SHP77 (cell line): ENCODE data around the gene MOB3A.
"Not testable (repeated sequence)": the region's sequence is repeated elsewhere in the genome, so short reads cannot be mapped to it uniquely, and the experiment has no call there.

Experiments
- DNase-seq, 2 experiments: peaks; one replicate each; lab custom pipeline; 2025; lab: John Stamatoyannopoulos, UW

Gene MOB3A

DNA sequence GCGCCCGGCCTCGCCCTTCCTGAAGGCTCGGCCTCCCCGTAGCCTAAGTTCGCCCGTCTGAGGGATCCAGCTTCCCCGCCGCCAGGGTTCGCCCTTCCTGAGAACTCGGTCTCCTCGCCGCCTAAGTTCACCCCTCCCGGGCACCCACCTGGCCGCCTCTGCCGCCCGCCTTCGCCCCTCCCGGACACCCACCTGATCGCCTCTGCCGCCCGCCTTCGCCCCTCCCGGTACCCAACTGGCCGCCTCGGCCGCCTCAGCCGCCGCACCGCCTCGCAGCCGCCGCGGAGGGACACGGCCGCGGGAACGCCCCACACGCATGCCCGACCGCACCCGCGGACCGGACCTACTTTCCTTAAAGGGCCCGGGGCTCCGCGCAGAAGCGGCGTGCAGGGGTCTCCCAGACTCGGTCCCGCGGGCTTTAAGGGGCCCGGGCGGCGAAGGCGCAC, at the start of gene MOB3A:
Gene MOB3A (minus strand): TSS at position 293 of the 446 bp plus-strand sequence. CDS start 17,766 bp downstream, outside the sequence.
- DNase-seq = peak; percentile 69 to 88

DNA sequence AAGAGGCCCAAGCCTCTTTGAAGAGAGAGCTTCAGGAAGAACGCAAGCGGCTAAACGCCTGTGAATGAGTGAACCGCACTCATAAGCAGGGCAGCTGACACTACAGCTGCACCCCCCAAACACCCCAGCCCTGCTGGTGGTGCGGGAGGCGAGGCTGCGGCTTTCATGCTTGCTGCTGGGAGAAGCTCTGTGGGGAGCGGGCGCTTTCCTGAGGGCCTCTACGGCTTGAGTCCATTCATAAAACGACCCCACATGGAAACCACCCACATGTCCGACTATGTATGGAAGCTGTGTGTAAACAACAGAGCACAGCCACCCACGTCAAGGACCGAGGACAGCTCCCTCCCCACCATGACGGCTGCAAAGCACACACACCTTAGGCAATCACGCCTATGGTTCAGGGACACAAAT, 49.7 kb upstream of the MOB3A start:
- DNase-seq = no peak

DNA sequence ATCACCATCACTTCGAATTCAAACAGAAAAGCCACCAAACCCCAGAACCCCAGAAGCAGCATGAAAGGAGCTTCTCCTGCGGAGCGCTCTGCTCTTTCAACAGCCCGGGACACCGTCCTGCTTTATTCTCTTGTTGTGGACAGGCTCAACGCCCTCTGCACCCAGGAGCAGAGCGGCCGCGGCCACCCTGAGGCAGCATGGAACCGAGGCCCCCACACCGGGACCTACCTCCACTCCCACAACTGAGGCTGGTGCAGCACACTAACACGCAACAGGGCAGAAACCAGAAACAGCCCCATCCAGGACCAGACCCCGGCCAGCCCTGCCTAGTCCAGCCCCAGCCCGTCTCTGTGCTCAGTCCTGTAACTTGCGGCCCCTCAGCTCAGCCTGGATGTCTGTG, 48.1 kb upstream of the MOB3A start:
- DNase-seq = no peak

DNA sequence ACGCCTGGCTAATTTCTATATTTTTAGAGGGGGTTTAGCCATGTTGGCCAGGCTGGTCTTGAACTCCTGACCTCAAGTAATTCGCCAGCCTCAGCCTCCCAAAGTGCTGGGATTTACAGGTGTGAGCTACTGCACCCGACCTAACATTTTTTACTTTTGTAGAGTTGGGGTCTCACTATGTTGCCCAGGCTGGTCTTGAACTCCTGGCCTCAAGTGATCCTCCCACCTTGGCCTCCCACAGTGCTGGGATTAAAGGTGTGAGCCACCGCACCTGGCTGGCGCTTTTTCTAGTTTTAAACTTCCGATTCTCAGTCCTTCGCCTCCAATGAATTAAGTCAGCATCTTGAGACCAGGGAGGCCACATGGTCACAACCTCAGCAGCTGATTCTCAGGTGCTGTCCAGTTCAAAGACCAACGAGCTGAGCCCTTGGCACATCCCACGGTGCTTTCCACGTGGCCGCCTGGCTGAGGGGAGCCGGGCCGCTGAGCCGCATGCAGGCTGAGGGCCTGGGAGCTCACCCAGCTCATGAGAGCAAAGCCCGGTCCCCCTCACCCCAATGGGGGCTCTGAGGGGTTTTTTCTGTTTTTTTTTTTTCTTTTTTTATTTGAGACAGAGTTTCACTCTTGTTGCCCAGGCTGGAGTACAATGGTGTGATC, 46.2 kb upstream of the MOB3A start:
- no peak for DNase-seq

DNA sequence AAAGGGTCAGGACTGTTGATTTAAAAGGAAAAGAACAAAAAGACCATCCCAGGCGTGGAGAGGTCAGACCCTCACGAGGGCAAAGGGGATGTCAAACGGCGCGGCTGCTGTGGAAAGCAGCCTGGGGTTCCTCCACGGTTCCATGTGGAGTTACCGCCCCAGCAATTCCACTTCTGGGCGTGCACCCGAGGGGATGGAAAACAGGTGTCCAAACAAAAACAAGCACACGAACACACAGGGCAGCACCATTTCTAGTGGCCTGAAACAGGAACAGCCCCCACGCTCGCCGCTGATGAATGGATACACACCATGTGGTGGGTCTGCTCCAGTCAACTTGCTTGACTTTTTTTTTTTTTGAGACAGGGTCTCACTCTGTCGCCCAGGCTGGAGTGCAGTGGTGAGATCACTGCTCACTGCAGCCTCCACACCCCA, 44.0 kb upstream of the MOB3A start:
- no peak for DNase-seq

DNA sequence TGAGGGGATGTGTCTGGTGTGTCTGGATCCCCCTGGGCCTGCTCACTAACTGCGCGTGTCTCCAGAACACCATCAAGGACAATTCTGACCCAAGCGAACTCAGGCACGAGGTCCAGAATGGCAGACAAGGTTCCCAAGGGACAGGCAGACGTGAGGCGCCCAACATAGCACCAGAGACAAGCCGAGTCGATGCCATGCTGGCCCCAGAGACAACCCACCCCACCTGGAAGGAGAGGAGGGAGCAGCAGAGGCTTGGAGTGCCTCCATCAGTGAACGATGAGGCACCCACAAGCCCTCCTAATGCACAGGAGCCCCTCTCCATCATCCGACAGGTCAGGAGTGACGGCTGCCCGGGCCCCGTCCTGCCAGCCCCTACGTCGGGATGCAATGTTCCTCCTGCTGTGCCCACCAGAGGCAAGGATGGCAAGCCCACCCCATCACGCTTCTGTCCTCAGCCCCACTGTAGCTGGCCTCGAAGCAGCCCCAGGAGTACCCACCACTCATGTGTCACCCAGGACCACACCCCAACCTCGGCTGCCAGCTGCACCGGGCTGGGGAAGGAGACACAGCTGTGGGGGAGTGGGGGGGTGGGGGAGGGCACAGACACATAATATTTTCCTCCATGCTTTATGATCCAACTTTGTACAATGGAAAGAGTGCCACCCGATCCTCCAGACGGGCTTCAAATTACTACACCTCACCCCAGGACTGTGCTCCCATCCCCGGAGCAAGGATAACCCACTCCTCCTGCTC, 43.4 kb upstream of the MOB3A start:
- no peak for DNase-seq

DNA sequence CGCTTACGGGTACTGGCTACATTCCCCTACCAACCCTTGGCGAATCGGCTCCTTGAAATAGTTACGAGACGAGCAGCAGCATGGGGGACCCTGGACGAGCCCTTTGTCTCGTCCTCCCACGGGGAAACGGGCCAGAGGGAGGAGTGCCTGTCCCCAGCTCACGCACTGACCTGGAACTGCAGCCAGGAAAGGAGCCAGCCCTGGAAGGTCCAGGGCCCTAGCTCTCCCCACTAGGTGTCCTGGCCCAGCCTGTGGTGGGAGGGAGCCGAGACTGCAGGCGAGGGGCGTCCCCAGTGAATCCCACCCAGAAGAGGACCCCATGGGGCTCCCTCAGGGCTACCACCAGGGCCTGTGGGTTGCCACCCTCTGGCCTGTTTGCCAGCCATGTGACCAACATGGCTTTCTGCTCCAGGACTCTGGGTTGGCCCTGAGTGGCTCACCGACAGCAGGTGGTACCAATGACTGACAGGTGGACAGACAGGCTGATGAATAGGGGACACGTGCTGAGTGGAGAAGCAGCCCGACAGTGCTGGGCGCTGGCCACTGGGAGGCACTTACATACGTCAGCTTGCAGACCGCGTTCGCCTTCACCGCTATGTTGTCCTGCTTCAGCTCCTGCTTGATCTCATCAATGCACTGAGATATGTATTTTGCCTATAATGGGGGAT, 42.1 kb upstream of the MOB3A start:
- no peak for DNase-seq

DNA sequence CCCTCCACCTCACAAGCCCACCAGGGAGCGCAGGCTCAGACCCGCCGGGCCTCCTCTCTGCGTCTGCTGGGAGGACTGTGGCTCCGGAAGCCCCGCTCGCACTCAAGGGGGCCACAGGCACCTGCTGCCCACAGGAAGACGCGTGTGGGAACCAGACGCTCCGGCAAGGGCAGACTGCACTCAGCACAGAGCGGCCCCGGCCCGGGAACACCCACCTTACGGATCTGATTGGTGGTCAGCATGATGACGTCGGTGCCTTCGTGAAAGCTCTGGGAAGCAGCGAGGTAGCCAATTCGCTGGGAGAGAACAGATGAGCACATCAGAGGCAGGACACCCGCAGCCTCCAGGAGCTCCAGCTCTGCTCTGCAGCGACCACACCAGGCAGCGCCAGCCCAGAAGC, 40.7 kb upstream of the MOB3A start:
- DNase-seq = peak in 1 of 2 experiments; percentile 40

DNA sequence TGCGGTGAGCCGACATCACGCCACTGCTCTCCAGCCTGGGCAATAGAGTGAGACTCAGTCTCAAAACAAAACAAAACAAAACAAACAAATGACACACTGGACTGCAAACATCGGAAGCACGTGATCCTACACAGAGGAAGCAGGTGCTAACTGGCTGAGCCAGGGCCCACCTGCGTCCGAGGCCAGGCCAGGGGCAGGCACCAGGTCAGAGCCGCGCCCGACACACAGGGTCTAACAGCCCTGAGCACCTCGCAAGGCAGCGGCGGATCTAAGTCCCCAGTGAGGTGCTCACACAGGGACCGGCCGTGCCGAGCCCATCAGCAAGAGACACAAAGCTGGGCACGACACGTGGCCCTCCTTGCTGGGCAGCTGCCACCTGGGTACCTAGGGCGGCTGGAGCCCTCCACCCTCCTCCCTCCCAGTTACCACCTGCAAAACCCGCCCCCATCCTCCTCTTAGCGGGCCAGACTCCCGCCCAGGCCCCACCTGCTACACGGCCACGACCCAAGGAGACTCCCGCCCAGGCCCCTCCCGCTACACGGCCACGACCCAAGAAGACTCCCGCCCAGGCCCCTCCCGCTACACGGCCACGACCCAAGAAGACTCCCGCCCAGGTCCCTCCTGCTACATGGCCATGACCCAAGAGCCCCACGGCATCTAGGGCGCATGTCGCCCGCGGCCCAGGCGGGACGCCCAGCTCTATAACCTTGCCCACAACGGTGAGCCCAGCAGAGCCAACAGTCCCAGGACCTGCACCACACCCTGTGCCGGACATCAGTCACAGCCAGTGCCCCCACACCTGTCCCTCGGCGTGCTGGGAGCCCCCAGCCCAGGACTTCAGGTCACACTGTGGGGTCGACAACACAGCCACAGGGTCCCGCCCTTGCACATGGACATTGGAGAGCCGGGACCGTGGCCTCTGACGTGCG, 39.6 kb upstream of the MOB3A start:
- DNase-seq = peak; percentile 76 to 87

DNA sequence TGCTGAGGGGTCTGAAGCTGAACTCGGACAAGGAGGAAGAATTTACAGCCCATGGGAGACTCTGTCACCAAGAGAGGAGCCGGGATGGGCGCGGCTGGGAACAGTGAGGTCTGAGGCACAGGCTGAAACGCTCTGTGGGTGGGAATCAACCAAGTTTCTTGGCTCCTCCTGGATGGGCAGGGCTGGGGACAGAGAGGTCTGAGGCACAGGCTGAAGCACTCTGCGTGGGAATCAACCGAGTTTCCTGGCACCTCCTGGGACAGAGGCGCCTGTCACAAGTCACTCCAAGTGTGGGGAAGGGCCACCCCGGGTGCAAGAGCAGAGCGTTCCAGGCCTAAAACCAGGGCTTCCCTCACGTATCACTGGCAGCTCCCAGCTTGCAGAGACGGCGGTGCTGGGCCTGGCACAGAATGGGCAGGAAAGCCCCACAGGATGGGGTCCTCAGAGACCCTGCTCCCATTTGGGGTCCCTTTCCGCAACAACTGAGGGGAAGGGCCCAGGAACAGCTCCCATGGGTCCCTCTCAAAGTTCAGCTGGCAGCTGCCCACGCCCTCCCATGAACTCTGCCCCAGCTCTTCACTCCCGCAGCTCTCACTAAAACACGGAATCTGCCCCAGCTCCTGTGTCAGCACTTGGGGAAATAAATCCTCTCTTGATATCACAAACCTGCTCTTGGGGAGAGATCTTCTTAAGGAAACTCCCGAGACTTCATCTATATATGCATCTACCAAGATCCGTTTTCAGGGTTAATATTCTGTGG, 36.8 kb upstream of the MOB3A start:
- no peak for DNase-seq

DNA sequence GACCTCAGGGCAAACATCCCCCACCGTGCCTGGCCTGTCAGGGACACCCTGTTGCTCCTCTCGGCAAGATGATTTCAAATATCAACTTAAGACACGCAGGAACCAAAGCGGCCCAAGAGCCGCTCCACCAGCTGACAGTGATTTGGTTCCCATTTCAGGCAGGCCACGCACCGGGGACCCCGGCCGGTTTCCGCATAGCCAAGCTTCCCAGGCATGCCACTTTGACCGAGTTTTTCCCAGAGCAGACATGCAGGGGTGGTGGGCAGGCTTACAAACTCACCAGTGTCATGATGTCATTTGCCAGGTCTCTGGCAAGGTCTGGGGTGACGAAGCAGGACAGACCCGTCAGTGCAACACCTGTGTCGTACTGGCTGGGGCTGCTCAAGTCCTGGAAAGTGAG, 36.1 kb upstream of the MOB3A start:
- DNase-seq = no peak

DNA sequence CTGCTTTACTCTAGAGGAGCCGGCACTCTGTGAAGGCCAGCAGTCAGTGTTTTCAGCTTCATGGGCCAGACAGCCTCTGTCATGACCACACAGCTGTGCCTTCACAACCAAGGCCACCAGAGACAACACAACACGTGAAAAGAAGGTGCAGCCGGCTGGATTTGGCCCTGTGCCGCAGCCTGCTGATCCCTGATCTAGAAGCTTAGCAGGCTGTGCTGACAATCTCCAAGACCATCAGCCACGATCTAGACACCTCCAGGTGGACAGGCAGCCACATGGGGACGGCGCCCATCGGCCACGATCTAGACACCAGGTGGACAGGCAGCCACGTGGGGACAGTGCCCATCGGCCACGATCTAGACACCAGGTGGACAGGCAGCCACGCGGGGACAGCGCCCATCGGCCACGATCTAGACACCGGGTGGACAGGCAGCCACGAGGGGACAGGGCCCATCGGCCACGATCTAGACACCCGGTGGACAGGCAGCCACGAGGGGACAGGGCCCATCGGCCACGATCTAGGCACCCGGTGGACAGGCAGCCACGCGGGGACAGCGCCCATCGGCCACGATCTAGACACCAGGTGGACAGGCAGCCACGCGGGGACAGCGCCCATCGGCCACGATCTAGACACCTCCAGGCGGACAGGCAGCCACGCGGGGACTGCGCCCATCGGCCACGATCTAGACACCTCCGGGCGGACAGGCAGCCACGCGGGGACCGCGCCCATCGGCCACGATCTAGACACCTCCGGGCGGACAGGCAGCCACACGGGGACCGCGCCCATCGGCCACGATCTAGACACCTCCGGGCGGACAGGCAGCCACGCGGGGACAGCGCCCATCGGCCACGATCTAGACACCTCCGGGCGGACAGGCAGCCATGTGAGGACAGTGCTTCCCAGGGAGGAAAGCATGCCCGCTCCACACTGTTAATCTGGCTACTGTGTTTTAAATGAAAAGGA, 35.2 kb upstream of the MOB3A start:
- DNase-seq = not testable (repeated sequence)

DNA sequence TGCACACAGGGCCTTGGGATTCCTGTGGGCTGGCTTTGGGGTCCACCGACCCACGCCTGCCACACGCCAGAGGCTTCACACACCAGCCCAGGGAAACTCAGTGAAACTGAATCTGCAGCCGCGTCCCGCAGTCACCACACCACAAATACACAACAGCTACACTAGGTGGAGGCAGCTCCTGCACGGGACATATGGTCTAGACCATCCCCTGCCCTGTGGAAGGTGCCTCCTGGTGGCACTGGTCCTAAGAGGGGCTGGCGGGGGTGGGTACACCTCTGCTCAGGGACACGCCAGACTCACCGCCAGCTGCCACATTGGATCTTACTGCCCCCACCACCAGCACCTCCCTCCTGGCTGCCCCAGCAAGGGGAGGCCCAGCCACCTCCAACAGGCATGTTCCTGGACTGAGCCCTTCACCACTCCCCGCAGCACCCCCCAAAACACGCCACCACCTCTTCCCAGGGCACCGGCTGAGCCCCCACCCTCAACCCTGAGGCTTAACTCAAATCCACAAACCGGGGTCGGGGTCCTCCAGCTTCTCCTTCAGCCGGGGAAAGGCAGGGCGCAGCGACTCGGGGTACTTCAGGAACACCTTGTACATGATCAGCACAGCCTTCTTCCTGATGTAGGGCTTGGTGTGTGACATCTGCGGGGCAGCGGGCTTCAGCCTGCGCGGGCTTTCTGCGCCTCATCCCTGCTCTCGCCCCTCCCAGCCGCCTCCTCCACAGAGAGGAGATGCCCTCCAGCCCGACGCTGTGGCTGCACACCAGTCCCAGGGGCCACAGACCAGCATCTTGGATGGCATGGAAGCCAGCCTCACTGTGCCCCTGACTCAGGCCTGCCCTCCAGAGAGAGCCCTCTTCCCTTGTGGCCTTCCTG, 34.0 kb upstream of the MOB3A start:
- no peak for DNase-seq

DNA sequence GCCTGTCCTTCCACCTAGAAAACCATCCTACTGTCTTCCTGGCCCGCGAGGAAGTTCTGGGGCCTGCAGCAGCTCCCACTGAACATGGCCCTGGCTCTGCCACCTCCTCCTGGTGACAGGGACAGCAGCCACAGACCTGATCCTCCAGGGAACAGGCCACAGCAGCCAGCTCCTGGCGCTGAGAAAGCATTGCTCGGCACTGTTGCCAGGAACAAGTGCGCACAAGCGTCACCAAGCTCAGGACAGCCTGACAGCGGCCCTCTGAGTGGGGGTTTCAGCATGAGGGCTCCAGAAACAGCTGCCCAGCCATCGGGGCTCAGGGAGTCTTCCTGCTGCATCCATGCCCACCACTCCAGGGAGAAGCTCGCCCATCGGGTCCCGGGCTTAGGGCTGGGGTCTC, 33.4 kb upstream of the MOB3A start:
- DNase-seq = no peak

DNA sequence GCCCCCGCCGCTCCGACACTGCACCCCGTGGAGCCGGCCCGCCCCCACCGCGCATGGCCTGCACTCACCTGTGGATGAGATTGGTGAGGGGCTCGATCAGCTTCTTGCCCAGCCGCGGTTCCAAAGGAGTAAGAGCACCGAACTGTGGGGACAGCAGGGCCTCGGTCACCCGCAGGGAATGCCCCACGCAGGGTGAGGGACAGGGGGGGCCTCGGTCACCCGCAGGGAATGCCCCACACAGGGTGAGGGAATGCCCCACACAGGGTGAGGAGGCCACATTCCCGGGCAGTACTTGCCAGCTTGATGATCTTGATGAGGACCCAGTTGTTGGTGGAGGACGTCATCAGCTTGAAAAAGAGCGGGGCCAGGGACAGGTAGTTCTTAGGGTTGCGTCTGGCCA, 32.9 kb upstream of the MOB3A start:
- no peak for DNase-seq

DNA sequence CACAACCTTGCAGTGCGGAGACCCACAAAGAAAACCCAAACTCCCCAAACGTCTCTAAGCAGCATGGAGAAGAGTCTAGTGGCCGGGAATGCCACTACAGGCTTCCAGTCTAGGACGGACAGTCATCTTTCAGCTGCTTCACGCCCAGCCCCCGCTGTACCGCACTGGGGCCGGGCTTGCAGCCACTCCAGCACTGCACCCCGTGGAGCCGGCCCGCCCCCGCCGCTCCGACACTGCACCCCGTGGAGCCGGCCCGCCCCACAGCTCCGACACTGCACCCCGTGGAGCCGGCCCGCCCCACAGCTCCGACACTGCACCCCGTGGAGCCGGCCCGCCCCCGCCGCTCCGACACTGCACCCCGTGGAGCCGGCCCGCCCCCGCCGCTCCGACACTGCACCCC, 32.1 kb upstream of the MOB3A start:
- not testable (repeated sequence) for DNase-seq

DNA sequence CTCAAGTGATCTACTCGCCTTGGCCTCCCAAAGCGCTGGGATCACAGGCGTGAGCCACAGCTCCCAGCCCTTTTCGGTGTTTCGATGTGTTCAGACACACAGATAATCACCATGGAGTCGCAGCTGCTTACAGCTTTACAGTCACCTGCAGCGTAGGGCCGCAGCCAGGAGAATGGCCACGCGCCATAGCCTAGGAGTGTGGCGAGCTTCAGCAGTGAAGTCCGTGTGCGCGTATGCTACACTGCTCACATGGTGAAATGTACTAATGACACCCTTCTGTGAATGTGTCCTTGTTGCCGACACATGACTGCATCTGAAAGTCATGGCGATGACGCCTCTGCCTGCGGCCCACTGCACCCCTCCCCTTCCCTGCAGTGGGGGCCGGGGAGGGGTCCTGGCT, 31.6 kb upstream of the MOB3A start:
- no peak for DNase-seq

DNA sequence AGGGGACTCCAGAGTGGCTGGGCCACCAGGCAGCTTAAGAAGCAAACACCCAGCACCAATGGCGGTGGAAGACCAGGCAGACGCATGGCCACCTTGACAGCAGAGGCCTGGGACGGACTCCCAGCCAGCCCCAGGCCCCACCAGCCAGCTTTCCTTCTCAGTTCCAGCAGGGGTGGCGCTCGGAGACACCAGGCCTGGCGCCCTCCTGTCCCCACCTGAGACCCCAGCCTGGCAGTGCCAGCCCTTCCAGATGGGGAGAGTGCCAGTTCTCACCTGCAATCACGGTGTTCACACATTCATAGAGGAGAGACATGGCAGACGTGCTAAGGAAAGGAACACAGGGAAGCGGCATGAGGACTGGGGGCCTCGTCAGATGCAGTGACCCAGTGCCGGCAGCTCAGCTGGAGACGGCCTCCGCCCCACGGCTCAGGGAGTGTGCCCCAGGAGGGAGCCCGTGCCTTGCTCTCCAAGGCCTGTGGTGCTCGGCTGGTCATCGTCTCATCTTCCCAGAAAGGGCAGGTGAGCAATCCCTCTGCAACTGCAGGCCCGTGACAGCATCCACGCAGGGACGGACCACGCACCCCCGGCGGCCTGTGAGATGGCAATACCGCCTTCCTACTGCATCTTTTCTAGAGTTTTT, 30.9 kb upstream of the MOB3A start:
- no peak for DNase-seq
